Esophagus squamous epithelium (tissue), 4 donors: ENCODE results near the gene HDAC10.

Experiments used
- CTCF ChIP-seq, 6 experiments: fragments of 450-650 bp in 4 of 6; fragments of 200-600 bp in 2 of 6; sonication (generic) in 2 of 6; IDR thresholded peaks; one replicate each; pipeline ENCODE4 v1.5.1; 2016 to 2019; ENCODE audit warnings: antibody characterized with exemption in 6 of 6, mild to moderate bottlenecking in 4 of 6, moderate library complexity in 4 of 6
- POLR2A ChIP-seq, 4 donors: fragments of 450-650 bp; IDR thresholded peaks; one replicate each; pipeline ENCODE4 v1.6.1; 2017; ENCODE audit warnings: antibody characterized with exemption in 4 of 4, mild to moderate bottlenecking in 4 of 4, moderate library complexity in 3 of 4

- TF ChIP-seq POLR2A (IDR thresholded peaks at IDR 0.05) (no peak), CTCF (IDR thresholded peaks at IDR 0.05) (no peak)
These were observed 7.6 kb upstream of the HDAC10 start for GRCh38 chr22:50258361-50259292.
